ENCODE results near the gene BEND6.

DNA sequence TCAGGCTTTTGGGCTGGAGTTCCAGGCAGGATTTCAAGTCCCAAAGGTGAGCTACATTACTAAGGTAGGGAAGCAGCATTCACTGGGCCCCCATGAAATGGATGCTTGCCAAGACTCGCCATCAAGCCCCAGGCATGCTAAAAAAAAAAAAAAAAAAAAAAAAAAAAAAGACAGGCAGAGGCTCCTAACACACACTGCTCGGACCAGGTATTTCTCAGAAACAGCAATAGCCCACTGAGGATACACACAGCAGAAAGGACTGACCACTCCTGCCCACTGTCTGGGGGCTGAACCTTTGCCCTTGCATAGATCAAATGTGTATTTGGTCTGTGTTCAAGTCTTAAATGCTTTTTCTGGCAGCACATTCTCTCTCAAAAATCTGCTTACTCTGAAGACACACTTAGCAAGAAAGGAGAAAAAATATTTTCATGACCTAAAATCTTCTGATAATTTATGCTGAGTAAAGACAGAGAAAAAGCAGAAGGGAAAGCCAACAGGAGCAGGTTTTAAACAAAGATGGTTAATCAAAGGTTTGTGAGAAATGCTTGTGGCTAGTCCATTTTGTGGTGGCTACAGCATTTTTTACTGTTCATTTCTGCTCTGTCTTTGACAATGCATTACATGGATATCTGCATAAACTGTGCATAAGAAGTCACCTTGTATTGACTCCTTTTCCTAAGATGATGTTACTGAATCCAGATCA lies 37.9 kb upstream of the BEND6 start:
- TF ChIP-seq, protein P1, sequence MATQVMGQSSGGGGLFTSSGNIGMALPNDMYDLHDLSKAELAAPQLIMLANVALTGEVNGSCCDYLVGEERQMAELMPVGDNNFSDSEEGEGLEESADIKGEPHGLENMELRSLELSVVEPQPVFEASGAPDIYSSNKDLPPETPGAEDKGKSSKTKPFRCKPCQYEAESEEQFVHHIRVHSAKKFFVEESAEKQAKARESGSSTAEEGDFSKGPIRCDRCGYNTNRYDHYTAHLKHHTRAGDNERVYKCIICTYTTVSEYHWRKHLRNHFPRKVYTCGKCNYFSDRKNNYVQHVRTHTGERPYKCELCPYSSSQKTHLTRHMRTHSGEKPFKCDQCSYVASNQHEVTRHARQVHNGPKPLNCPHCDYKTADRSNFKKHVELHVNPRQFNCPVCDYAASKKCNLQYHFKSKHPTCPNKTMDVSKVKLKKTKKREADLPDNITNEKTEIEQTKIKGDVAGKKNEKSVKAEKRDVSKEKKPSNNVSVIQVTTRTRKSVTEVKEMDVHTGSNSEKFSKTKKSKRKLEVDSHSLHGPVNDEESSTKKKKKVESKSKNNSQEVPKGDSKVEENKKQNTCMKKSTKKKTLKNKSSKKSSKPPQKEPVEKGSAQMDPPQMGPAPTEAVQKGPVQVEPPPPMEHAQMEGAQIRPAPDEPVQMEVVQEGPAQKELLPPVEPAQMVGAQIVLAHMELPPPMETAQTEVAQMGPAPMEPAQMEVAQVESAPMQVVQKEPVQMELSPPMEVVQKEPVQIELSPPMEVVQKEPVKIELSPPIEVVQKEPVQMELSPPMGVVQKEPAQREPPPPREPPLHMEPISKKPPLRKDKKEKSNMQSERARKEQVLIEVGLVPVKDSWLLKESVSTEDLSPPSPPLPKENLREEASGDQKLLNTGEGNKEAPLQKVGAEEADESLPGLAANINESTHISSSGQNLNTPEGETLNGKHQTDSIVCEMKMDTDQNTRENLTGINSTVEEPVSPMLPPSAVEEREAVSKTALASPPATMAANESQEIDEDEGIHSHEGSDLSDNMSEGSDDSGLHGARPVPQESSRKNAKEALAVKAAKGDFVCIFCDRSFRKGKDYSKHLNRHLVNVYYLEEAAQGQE (IDR thresholded peaks at IDR 0.05; ENCODE audit: insufficient read depth in 1 of 2, low read depth in 2 of 2, low read length in 1 of 2) = no peak
- no peak for TF ChIP-seq POLR2AphosphoS5 (IDR thresholded peaks at IDR 0.05; ENCODE audit: low read depth, low read length)
